MM.1S (cell line): ENCODE data around the gene UGT1A10.

Experiments used
- EZH2phosphoT487 ChIP-seq: fragments of 300-600 bp; sonication (generic); IDR thresholded peaks from 2 replicates; pipeline ENCODE4 v1.6.1; 2018; ENCODE audit warnings: antibody characterized with exemption, low read length
- TF ChIP-seq, protein P1 (sequence below): fragments of 300-600 bp; sonication (generic); IDR thresholded peaks from 2 replicates; pipeline ENCODE4 v1.5.1; 2016; ENCODE audit warnings: antibody characterized with exemption, low read length, mixed read lengths

DNA sequence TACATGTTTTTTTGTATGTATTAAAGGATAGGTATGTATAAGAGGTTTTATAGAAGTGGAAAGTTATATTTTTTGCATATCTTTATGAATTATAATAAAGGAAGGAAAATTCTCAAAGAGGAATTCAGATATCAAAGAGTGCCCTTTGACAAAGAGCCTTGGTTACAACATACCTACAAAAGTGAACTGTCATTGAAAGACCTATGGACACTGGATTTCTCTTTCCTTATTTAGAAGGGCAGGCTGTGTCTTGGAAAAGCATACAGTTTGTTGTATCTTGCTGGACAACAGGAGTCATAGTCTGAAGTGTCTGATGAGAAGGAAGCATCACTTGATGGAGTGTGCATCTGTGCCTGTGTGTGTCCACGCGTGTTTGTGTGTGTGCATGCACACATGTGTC, 15.2 kb downstream of the UGT1A10 start:
- TF ChIP-seq, protein P1, sequence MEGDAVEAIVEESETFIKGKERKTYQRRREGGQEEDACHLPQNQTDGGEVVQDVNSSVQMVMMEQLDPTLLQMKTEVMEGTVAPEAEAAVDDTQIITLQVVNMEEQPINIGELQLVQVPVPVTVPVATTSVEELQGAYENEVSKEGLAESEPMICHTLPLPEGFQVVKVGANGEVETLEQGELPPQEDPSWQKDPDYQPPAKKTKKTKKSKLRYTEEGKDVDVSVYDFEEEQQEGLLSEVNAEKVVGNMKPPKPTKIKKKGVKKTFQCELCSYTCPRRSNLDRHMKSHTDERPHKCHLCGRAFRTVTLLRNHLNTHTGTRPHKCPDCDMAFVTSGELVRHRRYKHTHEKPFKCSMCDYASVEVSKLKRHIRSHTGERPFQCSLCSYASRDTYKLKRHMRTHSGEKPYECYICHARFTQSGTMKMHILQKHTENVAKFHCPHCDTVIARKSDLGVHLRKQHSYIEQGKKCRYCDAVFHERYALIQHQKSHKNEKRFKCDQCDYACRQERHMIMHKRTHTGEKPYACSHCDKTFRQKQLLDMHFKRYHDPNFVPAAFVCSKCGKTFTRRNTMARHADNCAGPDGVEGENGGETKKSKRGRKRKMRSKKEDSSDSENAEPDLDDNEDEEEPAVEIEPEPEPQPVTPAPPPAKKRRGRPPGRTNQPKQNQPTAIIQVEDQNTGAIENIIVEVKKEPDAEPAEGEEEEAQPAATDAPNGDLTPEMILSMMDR = no peak
- no peak for TF ChIP-seq EZH2phosphoT487
